Stimulated activated CD4-positive, alpha-beta T cell treated with anti-CD3 and anti-CD28 coated beads, Interleukin-1b, Interleukin-23, amount 100 ng/mL, for 48 hours (primary cell): ENCODE results near the gene SLC39A13.

Experiments used
- DNase-seq: peaks from one replicate; pipeline ENCODE4 v3.0.0-alpha.2; 2020

The SLC39A13 gene

DNA sequence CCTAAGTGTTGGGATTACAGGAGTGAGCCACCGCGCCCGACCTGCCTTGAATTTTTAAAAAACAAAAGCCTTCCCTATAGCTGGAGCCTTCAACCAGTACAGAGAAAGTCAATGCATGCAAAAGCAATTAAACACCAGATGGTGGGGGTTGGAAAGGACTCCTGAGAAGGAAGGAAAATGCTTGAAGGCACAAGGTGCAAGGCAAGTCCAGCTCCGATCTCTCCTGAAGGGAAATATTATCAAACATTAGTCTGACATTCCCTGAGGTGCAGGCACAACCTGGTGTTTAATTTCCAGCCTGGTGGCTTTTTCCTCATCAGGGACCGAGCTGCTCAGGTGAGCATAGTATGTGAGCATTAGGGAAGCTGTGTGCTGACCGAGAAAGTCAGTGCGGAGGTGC, 53.5 kb downstream of the SLC39A13 start:
- DNase-seq: no peak

DNA sequence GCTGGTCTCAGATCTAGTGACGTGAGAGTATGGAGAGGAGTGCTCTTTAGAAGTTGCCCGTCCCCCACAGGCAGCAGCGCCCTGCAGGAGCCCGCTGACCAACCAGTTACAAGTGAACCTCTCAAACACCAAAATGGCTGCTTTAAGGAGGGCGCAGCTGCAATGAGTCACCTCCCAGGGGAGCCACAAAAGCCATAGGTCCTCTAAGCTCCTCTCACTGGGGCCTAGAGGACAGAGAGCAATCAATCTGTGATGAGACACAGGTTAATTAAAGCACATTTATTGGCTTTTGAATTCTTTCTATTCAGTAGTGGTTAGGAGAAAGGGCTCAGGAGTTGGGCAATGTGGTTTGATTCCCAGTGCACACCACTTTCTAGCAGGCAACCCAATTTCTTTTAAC, 56.1 kb downstream of the SLC39A13 start:
- DNase-seq: no peak
